Kidney epithelial cell (primary cell): ENCODE measurements around the gene WNT9B. TPM values are rescaled to one million over a fixed set of nuclear protein-coding genes. Genes with fewer than 3 reads are reported as not detected.
"Not testable (repeated sequence)": the region's sequence is repeated elsewhere in the genome, so short reads cannot be mapped to it uniquely, and the experiment has no call there.

Experiments used
- DNase-seq: peaks from one replicate; pipeline ENCODE4 v3.0.0-alpha.2; 2010; ENCODE audit warnings: low read depth
- H3K27me3 ChIP-seq: 2 replicates; pipeline ENCODE4 v1.6.0; 2011; ENCODE audit warnings: low read length; ENCODE audit not compliant: control insufficient read depth, insufficient read depth
- H3K36me3 ChIP-seq: 2 replicates; pipeline ENCODE4 v1.5.1; 2011; ENCODE audit warnings: low read length; ENCODE audit not compliant: control insufficient read depth, insufficient read depth
- H3K4me3 ChIP-seq: 2 replicates; pipeline ENCODE4 v1.5.1; 2011; ENCODE audit warnings: low read depth, mild to moderate bottlenecking, control low read depth, low read length
- CTCF ChIP-seq: IDR thresholded peaks from 2 replicates; pipeline ENCODE4 v1.5.1; 2011; ENCODE audit warnings: mild to moderate bottlenecking, moderate library complexity, low read length, control low read depth, inconsistent platforms; ENCODE audit not compliant: insufficient read depth, poor library complexity, severe bottlenecking
- total RNA-seq: library from RNA; depleted of rRNA; stranded (reverse); fragments of >200 nt; gene quantifications from 2 replicates; pipeline ENCODE4 v1.2.3, GENCODE V29; 2015

WNT9B gene
- total RNA-seq, 1 donor from 2014 or later = not detected

DNA sequence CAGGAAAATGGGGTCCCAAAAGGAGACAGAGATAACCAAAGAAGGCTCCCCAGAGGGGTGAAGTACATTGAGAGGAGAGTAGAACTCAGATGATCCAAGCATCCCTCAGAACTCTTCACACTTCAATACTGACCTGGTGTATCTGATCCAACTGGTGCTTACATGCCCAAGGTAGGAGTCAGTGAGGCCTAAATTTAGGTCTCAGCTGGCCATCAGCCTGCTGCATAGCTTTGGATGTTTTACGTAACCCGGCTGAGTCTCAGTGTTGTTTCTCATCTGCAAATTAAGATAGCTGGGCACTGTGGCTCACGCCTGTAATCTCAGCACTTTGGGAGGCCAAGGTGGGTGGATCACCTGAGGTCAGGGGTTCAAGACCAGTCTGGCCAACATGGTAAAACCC is 59.9 kb downstream of the WNT9B start:
- DNase-seq = no peak
- no peak overlapping the region for H3K4me3 ChIP-seq
- TF ChIP-seq CTCF = no peak
- no peaks in the 10 kb centered on the region for H3K36me3 ChIP-seq
- peaks cover 7% of the 10 kb centered on the region for H3K27me3 ChIP-seq

DNA sequence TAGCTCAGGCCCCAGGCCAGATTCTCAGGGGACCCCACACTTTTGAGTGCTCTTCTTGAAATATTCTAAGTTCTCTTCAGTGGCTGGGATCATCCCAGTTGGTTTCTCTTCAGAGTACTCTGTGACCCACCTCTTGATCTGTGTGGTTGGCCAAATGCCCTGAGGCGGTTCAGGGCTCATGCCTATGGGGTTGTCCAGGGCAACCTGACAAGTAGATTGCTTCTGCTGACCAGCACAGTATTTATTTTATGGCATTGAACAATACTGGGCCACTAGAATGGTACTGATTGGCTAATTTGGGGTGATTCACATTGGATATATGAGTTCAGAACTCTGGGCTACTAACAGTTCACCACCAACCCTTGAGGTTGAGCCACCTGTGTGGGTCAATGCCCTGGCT is 64.2 kb downstream of the WNT9B start:
- Histone ChIP-seq H3K27me3 (no peaks in the 10 kb centered on the region), H3K36me3 (no peaks in the 10 kb centered on the region), H3K4me3 (no peak overlapping the region)
- no peak for DNase-seq
- no peak for TF ChIP-seq CTCF

DNA sequence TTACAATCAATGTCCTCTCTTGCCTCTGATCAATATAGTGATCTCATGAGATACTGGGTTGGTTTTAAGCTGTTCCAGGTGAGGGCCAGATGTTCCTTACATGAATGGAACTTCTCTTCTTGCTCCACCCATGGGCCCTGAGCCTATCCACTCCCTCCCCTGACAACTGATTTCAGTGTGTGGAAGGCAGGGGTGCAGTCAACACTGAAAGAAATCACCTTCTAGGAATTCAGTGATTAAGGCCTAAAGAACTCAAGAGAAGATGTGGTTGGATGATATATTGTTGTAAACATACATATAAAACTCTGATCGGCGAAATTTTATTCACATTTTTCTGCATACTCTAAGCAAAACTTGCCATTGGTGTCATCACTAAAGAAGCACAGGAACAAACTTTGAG is 64.8 kb downstream of the WNT9B start:
- no peaks in the 10 kb centered on the region for H3K27me3 ChIP-seq
- H3K4me3 ChIP-seq = no peak overlapping the region
- DNase-seq = no peak
- H3K36me3 ChIP-seq = no peaks in the 10 kb centered on the region
- TF ChIP-seq CTCF = no peak

GRCh38 chr17:46916623-46917022 is 65.2 kb downstream of the WNT9B start:
- Histone ChIP-seq H3K36me3 (no peaks in the 10 kb centered on the region), H3K4me3 (no peak overlapping the region), H3K27me3 (no peaks in the 10 kb centered on the region)
- no peak for DNase-seq
- TF ChIP-seq CTCF = no peak

GRCh38 chr17:46917041-46917440 is 65.7 kb downstream of the WNT9B start:
- no peak for DNase-seq

GRCh38 chr17:46917516-46917915 is 66.1 kb downstream of the WNT9B start:
- Histone ChIP-seq H3K4me3 (no peak overlapping the region), H3K27me3 (no peaks in the 10 kb centered on the region), H3K36me3 (no peaks in the 10 kb centered on the region)
- no peak for TF ChIP-seq CTCF
- DNase-seq = no peak

More at GRCh38 chr17:46917041-46917440, 65.7 kb downstream of the WNT9B start:
- Histone ChIP-seq H3K36me3 (no peaks in the 10 kb centered on the region), H3K4me3 (no peak overlapping the region), H3K27me3 (no peaks in the 10 kb centered on the region)
- TF ChIP-seq CTCF = no peak

DNA sequence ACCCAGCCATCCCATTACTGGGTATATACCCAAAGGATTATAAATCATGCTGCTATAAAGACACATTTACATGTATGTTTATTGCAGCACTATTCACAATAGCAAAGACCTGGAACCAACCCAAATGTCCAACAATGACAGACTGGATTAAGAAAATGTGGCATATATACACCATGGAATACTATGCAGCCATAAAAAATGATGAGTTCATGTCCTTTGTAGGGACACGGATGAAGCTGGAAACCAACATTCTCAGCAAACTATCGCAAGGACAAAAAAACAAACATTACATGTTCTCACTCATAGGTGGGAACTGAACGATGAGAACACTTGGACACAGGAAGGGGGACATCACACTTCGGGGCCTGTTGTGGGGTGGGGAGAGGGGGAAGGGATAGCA is 70.6 kb downstream of the WNT9B start:
- peak overlapping the region; percentile 88 for H3K4me3 ChIP-seq
- not testable (repeated sequence) for DNase-seq, H3K27me3 ChIP-seq

More for the DNA sequence above, 70.6 kb downstream of the WNT9B start:
- not testable (repeated sequence) for H3K36me3 ChIP-seq
